Kidney (tissue), 14 donors: ENCODE measurements around the gene LY86. TPM values are rescaled to one million over a fixed set of nuclear protein-coding genes. Genes with fewer than 3 reads are reported as not detected.

Experiments
- DNase-seq, 5 donors: peaks; one replicate each; pipeline ENCODE4 v3.0.0-alpha.2; 2013 to 2020
- FAIRE-seq: peaks from 2 replicates; lab custom pipeline; 2012; peaks lifted over from hg19 to GRCh38; lab: Jason Lieb, UNC
- H3K27ac ChIP-seq, 2 donors: one replicate each; pipeline ENCODE4 v1.7.0; 2013; ENCODE audit warnings: low read depth in 2 of 2, low read length in 2 of 2, inconsistent platforms in 1 of 2
- H3K27me3 ChIP-seq: one replicate; pipeline ENCODE4 v1.7.1; 2013; ENCODE audit warnings: low read length, inconsistent platforms; ENCODE audit not compliant: control insufficient read depth, insufficient read depth
- H3K36me3 ChIP-seq, 3 donors: one replicate each; pipeline versions ENCODE4 v1.7.0 to v1.7.1; 2013; ENCODE audit warnings: low read length in 3 of 3, control low read depth in 1 of 3, inconsistent platforms in 1 of 3; ENCODE audit not compliant: insufficient read depth in 3 of 3, control insufficient read depth in 2 of 3
- H3K4me1 ChIP-seq, 3 donors: one replicate each; pipeline versions ENCODE4 v1.7.0 to v1.7.1; 2013; ENCODE audit warnings: low read length in 3 of 3, inconsistent platforms in 1 of 3, low read depth in 1 of 3; ENCODE audit not compliant: control insufficient read depth in 2 of 3, insufficient read depth in 2 of 3
- H3K4me3 ChIP-seq, 3 donors: one replicate each; pipeline versions ENCODE4 v1.7.0 to v1.8.1; 2013; ENCODE audit warnings: low read length in 3 of 3, control low read depth in 1 of 3, inconsistent platforms in 1 of 3
- H3K9ac ChIP-seq, 3 donors: one replicate each; pipeline versions ENCODE4 v1.7.0 to v1.7.1; 2013; ENCODE audit warnings: low read length in 3 of 3, control low read depth in 1 of 3, inconsistent platforms in 1 of 3
- H3K9me3 ChIP-seq, 3 donors: one replicate each; pipeline versions ENCODE4 v1.7.0 to v1.7.1; 2013; ENCODE audit warnings: low read length in 3 of 3, control low read depth in 1 of 3, inconsistent platforms in 1 of 3; ENCODE audit not compliant: control insufficient read depth in 2 of 3, insufficient read depth in 1 of 3
- intact Hi-C: fragments of 100-400 bp; cut with DNase I; formaldehyde crosslinking; loops from one replicate; pipeline ENCODE4 v1.11.1; 2022
- polyA plus RNA-seq: library from polyadenylated mRNA; stranded (reverse); fragments of 350-450 nt; fragmentation: Illumina TruSeq; extraction: RNeasy Lipid Tissue Mini Kit (QIAGEN cat#74804); gene quantifications from one replicate; pipeline ENCODE4 v1.2.3, GENCODE V29; 2014; ENCODE audit warnings: low read depth, low replicate concordance; ENCODE audit not compliant: insufficient read depth
- total RNA-seq: library from RNA; stranded (reverse); fragmentation: NEBNext Ultra II Directional; extraction: Animal tissue kit (Norgen Biotek cat#: 25700); gene quantifications from one replicate; pipeline ENCODE4 v1.2.1, GENCODE V29; 2021
- TF ChIP-seq, protein P1 (sequence below): IDR thresholded peaks from 3 replicates; pipeline ENCODE4 v1.5.1; 2012; ENCODE audit warnings: mild to moderate bottlenecking, moderate library complexity, borderline replicate concordance; ENCODE audit not compliant: insufficient read depth; ENCODE audit errors: extremely low read depth
- donor health status: control.
- donor health status: control.
- donor health status: control.
- donor health status: control.
- donor health status: control.
- donor health status: DM: yes; HTN: yes; CAD: no.
- donor health status: Normal renal cell carcinoma (clear cell type).

Gene LY86
- total and polyA plus RNA-seq, 2 donors from 2014 or later = 4.8 to 6.1 TPM

GRCh38 chr6:6661191-6661590, 72.7 kb downstream of the LY86 start:
- intact Hi-C loops = no loop called here
- no peak overlapping the region for H3K9ac ChIP-seq
- TF ChIP-seq, protein P1, sequence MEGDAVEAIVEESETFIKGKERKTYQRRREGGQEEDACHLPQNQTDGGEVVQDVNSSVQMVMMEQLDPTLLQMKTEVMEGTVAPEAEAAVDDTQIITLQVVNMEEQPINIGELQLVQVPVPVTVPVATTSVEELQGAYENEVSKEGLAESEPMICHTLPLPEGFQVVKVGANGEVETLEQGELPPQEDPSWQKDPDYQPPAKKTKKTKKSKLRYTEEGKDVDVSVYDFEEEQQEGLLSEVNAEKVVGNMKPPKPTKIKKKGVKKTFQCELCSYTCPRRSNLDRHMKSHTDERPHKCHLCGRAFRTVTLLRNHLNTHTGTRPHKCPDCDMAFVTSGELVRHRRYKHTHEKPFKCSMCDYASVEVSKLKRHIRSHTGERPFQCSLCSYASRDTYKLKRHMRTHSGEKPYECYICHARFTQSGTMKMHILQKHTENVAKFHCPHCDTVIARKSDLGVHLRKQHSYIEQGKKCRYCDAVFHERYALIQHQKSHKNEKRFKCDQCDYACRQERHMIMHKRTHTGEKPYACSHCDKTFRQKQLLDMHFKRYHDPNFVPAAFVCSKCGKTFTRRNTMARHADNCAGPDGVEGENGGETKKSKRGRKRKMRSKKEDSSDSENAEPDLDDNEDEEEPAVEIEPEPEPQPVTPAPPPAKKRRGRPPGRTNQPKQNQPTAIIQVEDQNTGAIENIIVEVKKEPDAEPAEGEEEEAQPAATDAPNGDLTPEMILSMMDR = no peak
- no peaks in the 10 kb centered on the region for H3K27me3 ChIP-seq
- H3K9me3 ChIP-seq = no peaks in the 10 kb centered on the region
- DNase-seq (no peak), FAIRE-seq (no peak)
- H3K27ac ChIP-seq = no peak overlapping the region
- H3K4me3 ChIP-seq = no peak overlapping the region
- no peaks in the 10 kb centered on the region for H3K36me3 ChIP-seq
- peaks cover 0 to 2% (median 0%) of the 10 kb centered on the region in 3 donors for H3K4me1 ChIP-seq

- intact Hi-C loops = no loop called here
- DNase-seq (peak in 1 of 5 donors; percentile 73), FAIRE-seq (no peak)
- no peak overlapping the region for H3K27ac ChIP-seq
- H3K9me3 ChIP-seq = no peaks in the 10 kb centered on the region
- no peaks in the 10 kb centered on the region for H3K36me3 ChIP-seq
- H3K27me3 ChIP-seq = no peaks in the 10 kb centered on the region
- peaks cover 0 to 2% (median 0%) of the 10 kb centered on the region in 3 donors for H3K4me1 ChIP-seq
- no peak overlapping the region for H3K4me3 ChIP-seq
- TF ChIP-seq, protein P1 = no peak
- H3K9ac ChIP-seq = no peak overlapping the region
Measured at GRCh38 chr6:6661684-6662083, 73.2 kb downstream of the LY86 start.

DNA sequence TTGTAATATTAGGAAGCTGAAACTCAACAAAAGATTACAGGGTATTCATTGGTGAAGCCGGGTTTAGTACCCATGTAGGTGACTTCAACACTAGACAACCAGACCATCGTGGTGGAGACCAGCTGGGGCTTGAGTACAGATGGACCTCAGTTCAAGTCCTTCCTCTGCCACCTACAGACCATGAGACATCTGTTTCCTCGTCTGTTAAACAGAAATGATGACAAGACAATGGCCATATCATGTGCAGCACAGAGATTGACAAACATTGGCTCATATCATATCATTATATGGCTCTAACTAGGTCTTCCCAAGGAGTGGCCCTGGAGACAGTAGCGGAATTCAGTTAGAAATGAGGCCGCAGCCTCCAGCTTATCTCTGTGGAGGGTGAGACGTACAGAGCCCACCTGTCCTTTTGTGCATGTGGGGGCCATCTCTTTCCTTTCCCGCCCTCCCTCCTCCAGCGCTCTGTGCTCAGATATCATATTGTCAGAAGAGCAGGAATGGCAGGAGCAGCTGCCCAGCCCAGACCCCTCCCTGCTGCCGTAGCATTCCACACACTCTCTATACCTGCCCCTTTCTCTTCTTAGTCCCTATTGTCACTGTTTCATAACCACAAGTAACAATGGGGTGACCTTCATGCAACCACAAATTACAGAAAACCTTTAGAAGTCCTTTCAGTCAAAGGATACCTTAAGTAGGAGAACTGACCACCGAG, 75.1 kb downstream of the LY86 start:
- TF ChIP-seq, protein P1 = no peak
- no peak for FAIRE-seq
- Histone ChIP-seq H3K27me3 (no peaks in the 10 kb centered on the region), H3K9me3 (no peaks in the 10 kb centered on the region), H3K9ac (no peak overlapping the region), H3K4me1 (peaks cover 0 to 2% (median 0%) of the 10 kb centered on the region in 3 donors), H3K36me3 (no peaks in the 10 kb centered on the region), H3K4me3 (no peak overlapping the region), H3K27ac (no peak overlapping the region)
- intact Hi-C loops = no loop called here
- DNase-seq = no peak
